Large intestine (tissue), 3 donors: ENCODE measurements around the gene TMEM147. TPM values are rescaled to one million over a fixed set of nuclear protein-coding genes. Genes with fewer than 3 reads are reported as not detected.

Experiments used
- DNase-seq, 2 donors: peaks; one replicate each; pipeline versions ENCODE4 v3.0.0 to v3.0.0-alpha.2; 2013
- H3K27ac ChIP-seq: one replicate; pipeline ENCODE4 v1.5.1; 2013; ENCODE audit warnings: low read length
- H3K27me3 ChIP-seq: 2 replicates; pipeline ENCODE4 v1.6.1; 2013; ENCODE audit warnings: low read length; ENCODE audit not compliant: control insufficient read depth, insufficient read depth
- H3K36me3 ChIP-seq: 2 replicates; pipeline ENCODE4 v1.6.1; 2013; ENCODE audit warnings: low read length; ENCODE audit not compliant: control insufficient read depth, insufficient read depth
- H3K4me1 ChIP-seq: one replicate; pipeline ENCODE4 v1.6.1; 2013; ENCODE audit warnings: low read length; ENCODE audit not compliant: control insufficient read depth, insufficient read depth
- H3K4me3 ChIP-seq: one replicate; pipeline ENCODE4 v1.5.1; 2013; ENCODE audit warnings: low read length
- H3K9me3 ChIP-seq: one replicate; pipeline ENCODE4 v1.6.1; 2013; ENCODE audit warnings: mild to moderate bottlenecking, low read depth, low read length, moderate library complexity; ENCODE audit not compliant: control insufficient read depth
- WGBS: methylation state at CpG from one replicate; pipeline ENCODE4 v1.1.5; 2013; ENCODE audit warnings: low lambda C conversion rate; ENCODE audit not compliant: insufficient coverage; 5-methylcytosine and 5-hydroxymethylcytosine counted together
- polyA plus RNA-seq: library from polyadenylated mRNA; unstranded; fragments of 120-200 nt; gene quantifications from one replicate; pipeline ENCODE4 v1.2.1, GENCODE V29; 2013

TMEM147 gene
- polyA plus RNA-seq, 1 donor = 89.6 TPM

DNA sequence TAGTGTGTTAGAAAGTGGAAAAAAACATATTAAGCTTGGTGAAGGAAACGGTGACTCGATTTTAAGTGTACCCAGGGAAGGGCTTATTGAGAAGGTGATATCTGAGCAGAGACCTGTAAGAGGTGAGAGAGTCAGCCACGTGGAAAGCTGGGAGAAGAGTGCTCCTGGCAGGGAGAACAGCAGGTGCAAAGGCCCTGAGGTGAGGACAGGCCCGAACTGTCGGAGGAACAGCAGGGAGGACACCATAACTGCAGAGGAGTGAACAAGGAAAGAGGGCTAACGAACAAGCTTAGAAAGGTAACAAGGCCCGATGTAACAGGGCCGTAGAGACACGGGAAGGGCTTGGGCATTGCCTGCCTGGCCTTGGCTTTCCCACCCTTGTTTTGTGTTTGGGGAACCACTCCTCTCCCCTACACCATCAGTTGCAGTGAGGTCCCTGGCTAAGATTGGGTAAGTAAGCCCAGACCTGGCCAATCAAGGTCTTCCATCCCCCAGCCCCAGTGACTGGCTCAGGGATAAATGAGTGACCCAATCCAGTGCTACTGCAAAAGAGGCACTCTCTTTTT is 10.7 kb downstream of the TMEM147 start:
- Histone ChIP-seq H3K4me3 (no peak overlapping the region), H3K36me3 (no peaks in the 10 kb centered on the region), H3K27me3 (peaks cover 49% of the 10 kb centered on the region), H3K9me3 (peaks cover 8% of the 10 kb centered on the region), H3K4me1 (no peaks in the 10 kb centered on the region), H3K27ac (no peak overlapping the region)
- DNase-seq = no peak
- 92% methylated on average over 2 of the region's 9 CpGs for WGBS

DNA sequence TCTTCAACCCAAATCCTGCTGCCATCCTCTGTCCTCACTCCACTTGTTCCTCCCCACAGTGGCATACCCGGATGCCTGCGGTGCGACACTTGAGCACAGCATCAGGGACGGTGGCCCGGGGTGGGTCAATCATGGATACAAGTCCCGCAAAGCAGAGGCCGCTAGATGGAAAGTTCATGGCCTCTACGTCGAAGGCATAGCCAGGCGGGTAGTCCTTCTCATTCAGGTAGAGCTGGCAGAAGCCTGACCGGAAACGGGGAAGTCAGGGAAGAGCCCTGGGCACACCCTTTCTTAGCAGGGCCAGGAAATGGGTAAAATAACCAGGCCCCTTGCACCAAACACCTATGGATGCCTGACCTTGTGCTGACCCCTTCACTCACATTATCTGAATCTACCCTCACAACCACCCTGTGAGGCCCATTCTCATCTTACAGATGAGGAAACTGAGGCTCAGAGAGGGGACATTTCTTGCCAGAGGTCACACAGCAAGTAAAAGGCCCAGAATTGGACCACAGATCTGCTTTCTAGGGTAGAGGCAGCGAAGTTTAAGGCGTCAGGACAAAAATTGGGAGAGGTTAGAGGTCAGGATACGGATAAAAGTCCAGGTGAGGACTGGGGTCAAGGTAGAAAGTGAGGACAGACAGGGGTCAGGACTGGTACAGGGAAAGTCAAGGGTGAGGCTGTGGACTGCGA is 11.6 kb downstream of the TMEM147 start:
- Histone ChIP-seq H3K4me1 (no peaks in the 10 kb centered on the region), H3K27ac (no peak overlapping the region), H3K9me3 (peaks cover 8% of the 10 kb centered on the region), H3K4me3 (no peak overlapping the region), H3K36me3 (no peaks in the 10 kb centered on the region), H3K27me3 (peaks cover 55% of the 10 kb centered on the region)
- DNase-seq = no peak
- WGBS = 100% methylated on average over 3 of the region's 16 CpGs

GRCh38 chr19:35557539-35558399 is 12.3 kb downstream of the TMEM147 start:
- Histone ChIP-seq H3K9me3 (peaks cover 8% of the 10 kb centered on the region), H3K36me3 (no peaks in the 10 kb centered on the region), H3K4me3 (peak overlapping the region; percentile 35), H3K27ac (no peak overlapping the region), H3K27me3 (peaks cover 58% of the 10 kb centered on the region), H3K4me1 (no peaks in the 10 kb centered on the region)
- no CpG with 5 or more reads among the region's 60 CpGs for WGBS
- DNase-seq = peak; percentile 31 to 62

GRCh38 chr19:35558400-35559280 is 13.2 kb downstream of the TMEM147 start:
- 40% methylated on average over 1 of the region's 53 CpGs for WGBS

DNA sequence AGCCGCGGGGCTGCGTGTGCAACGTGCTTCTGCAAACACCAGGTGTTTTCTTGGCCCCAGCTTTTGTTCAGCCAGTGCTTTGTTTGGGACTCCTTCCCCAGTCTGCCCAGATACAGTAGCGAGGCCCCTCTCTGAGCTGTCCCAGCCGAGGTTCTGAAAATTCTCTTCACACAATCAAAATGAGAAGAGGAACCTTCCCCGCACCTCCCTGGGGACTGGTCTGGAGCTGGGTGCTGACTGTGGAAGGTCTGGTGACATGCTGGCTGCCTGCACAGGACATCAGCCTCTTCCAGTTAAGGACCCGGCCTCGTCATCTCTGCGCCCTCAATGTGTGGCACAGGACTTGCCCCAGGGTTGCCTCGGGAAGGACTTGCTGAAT is 13.8 kb downstream of the TMEM147 start:
- no peak for DNase-seq
- H3K4me3 ChIP-seq = no peak overlapping the region
- no peaks in the 10 kb centered on the region for H3K4me1 ChIP-seq
- H3K27me3 ChIP-seq = peaks cover 56% of the 10 kb centered on the region
- peaks cover 8% of the 10 kb centered on the region for H3K9me3 ChIP-seq
- no peak overlapping the region for H3K27ac ChIP-seq
- H3K36me3 ChIP-seq = no peaks in the 10 kb centered on the region
- no CpG with 5 or more reads among the region's 11 CpGs for WGBS

More at GRCh38 chr19:35558400-35559280, 13.2 kb downstream of the TMEM147 start:
- Histone ChIP-seq H3K4me1 (no peaks in the 10 kb centered on the region), H3K4me3 (no peak overlapping the region), H3K27me3 (peaks cover 56% of the 10 kb centered on the region), H3K27ac (no peak overlapping the region), H3K36me3 (no peaks in the 10 kb centered on the region), H3K9me3 (peaks cover 8% of the 10 kb centered on the region)
- no peak for DNase-seq

GRCh38 chr19:35559781-35560180 is 14.4 kb downstream of the TMEM147 start:
- Histone ChIP-seq H3K27ac (no peak overlapping the region), H3K27me3 (peaks cover 59% of the 10 kb centered on the region), H3K36me3 (no peaks in the 10 kb centered on the region), H3K4me1 (no peaks in the 10 kb centered on the region), H3K9me3 (peaks cover 8% of the 10 kb centered on the region), H3K4me3 (no peak overlapping the region)
- no peak for DNase-seq
- no CpG with 5 or more reads among the region's 23 CpGs for WGBS

GRCh38 chr19:35560271-35560670 is 14.8 kb downstream of the TMEM147 start:
- Histone ChIP-seq H3K27ac (no peak overlapping the region), H3K4me1 (no peaks in the 10 kb centered on the region), H3K27me3 (peaks cover 56% of the 10 kb centered on the region), H3K36me3 (no peaks in the 10 kb centered on the region), H3K4me3 (no peak overlapping the region), H3K9me3 (peaks cover 8% of the 10 kb centered on the region)
- no CpG with 5 or more reads among the region's 18 CpGs for WGBS
- no peak for DNase-seq

DNA sequence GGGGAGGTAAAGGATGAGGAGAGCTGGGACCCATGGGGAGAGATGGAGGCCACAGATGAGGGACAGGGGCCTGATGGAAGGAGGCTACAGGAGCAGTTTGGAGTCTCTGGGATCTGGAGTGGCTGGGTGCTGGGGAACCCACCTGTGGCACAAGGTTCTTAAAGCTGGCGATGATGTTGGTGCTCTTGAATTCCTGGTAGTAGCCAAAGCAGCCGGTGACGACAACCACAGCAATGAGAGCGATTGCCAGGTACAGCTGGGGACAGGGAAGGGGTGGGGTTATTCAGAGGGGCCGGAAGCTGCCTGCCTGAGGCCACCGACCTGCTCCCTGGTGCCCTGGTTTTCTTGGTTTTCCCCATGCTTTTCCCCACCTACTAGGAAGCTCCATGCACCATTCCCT is 15.3 kb downstream of the TMEM147 start:
- Histone ChIP-seq H3K4me1 (no peaks in the 10 kb centered on the region), H3K27me3 (peaks cover 54% of the 10 kb centered on the region), H3K4me3 (no peak overlapping the region), H3K27ac (no peak overlapping the region), H3K9me3 (peaks cover 8% of the 10 kb centered on the region), H3K36me3 (no peaks in the 10 kb centered on the region)
- no CpG with 5 or more reads among the region's 6 CpGs for WGBS
- DNase-seq = no peak

DNA sequence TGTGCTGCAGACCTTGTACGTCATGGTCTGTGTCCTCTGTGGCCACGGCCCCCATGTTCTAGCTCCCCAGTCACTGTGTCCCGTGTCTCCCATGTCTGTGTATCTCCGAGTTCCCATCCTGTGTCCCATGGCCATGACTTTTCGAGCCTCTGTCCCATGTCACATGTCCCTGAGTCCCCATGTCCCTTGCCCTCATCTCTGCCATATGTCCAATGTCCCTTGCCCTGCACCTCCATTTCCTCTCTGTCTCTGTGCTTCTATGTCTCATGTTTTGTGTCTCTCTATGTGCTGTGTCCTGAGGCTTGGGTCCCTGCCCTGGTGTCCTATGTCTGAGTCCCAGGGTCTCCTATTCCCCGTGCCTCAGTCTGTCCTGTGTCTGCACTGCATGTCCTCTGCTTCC is 16.0 kb downstream of the TMEM147 start:
- Histone ChIP-seq H3K36me3 (no peaks in the 10 kb centered on the region), H3K27me3 (peaks cover 49% of the 10 kb centered on the region), H3K4me3 (no peak overlapping the region), H3K9me3 (peaks cover 8% of the 10 kb centered on the region), H3K27ac (no peak overlapping the region), H3K4me1 (no peaks in the 10 kb centered on the region)
- DNase-seq = no peak
- 80% methylated on average over 1 of the region's 6 CpGs for WGBS

DNA sequence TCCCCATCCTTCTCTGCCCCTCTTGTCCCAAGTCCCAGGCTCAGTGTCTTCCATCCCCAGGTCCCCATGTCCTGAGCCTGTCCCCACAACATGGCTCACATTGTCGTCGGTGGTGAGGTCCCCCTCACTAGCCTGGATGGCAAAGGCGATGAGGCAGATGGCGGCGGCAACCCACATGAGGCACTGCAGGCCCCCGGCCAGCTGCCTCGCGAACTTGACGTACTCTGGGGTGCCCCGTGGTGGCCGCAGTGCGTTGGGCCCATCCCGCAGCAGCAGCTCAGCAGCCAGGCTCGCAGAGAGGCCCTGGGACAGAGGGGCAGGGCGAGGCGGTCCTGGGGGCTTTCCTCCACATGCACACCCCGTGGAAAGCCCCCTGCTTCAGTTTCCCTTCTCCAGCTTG is 16.9 kb downstream of the TMEM147 start:
- no peak for DNase-seq
- Histone ChIP-seq H3K36me3 (no peaks in the 10 kb centered on the region), H3K9me3 (peaks cover 8% of the 10 kb centered on the region), H3K27me3 (peaks cover 40% of the 10 kb centered on the region), H3K4me1 (no peaks in the 10 kb centered on the region), H3K4me3 (no peak overlapping the region), H3K27ac (no peak overlapping the region)
- no CpG with 5 or more reads among the region's 17 CpGs for WGBS
